GM12878 (cell line): Measurements from ENCODE around the gene CRAT. TPM values are rescaled to one million over a fixed set of nuclear protein-coding genes. Genes with fewer than 3 reads are reported as not detected.

Source experiments
- ATAC-seq: fragments of 200-7000 bp; cut with Tn5 transposase; 3 replicates; pipeline ENCODE4 v1.9.1; 2020; ENCODE audit warnings: mild to moderate bottlenecking, moderate library complexity
- BruUV-seq: library from RNA; stranded (reverse); fragments of 400-500 nt; replicated peaks from 2 replicates; lab custom pipeline; 2021; lab: Mats Ljungman, UMichigan
- CTCF ChIA-PET: fragments of 300-600 bp; sonication (Branson Sonifier 250); formaldehyde crosslinking; extraction: SDS; loops from one replicate; lab custom pipeline; 2021; ENCODE audit warnings: inconsistent platforms; lab: Yijun Ruan, JAX
- POLR2A ChIA-PET: fragments of 350-600 bp; formaldehyde crosslinking; extraction: SDS; loops from one replicate; lab custom pipeline; 2021; ENCODE audit warnings: inconsistent platforms; lab: Charles Lee
- RAD21 ChIA-PET: fragments of 300-600 bp; sonication (Branson Sonifier 250); formaldehyde crosslinking; loops from one replicate; lab custom pipeline; 2023; ENCODE audit warnings: antibody characterized with exemption; ENCODE audit not compliant: unreplicated experiment; lab: Charles Lee
- SMC1A ChIA-PET: fragments of 300-600 bp; sonication (Branson Sonifier 250); formaldehyde crosslinking; loops from one replicate; lab custom pipeline; 2023; ENCODE audit not compliant: unreplicated experiment, uncharacterized antibody; lab: Charles Lee
- DNase-seq: peaks from one replicate; pipeline ENCODE4 v3.0.0-alpha.2; 2011; ENCODE audit warnings: low read depth, low spot score
- FAIRE-seq: peaks from 3 replicates; lab custom pipeline; 2011; peaks lifted over from hg19 to GRCh38; lab: Jason Lieb, UNC
- H2AFZ ChIP-seq: 2 replicates; pipeline ENCODE4 v1.6.0; 2011; ENCODE audit warnings: low read depth, low read length, control low read depth; ENCODE audit not compliant: control insufficient read depth
- H3K27ac ChIP-seq: 2 replicates; pipeline ENCODE4 v1.5.1; 2011; ENCODE audit warnings: control low read depth; ENCODE audit not compliant: control insufficient read depth, insufficient read depth
- H3K27me3 ChIP-seq, 2 experiments: replicated peaks in 1 of 2; 2 replicates each; pipeline versions ENCODE4 v1.6.0 to v1.6.1; 2011; ENCODE audit warnings: low read length in 1 of 2; ENCODE audit not compliant: control insufficient read depth in 2 of 2, insufficient read depth in 2 of 2
- H3K36me3 ChIP-seq, 2 experiments: 2 replicates each; pipeline ENCODE4 v1.5.1; 2011; ENCODE audit warnings: low read length in 1 of 2; ENCODE audit not compliant: control insufficient read depth in 2 of 2, insufficient read depth in 2 of 2
- H3K4me1 ChIP-seq: 2 replicates; pipeline ENCODE4 v1.6.1; 2011; ENCODE audit warnings: mild to moderate bottlenecking, low read length, moderate library complexity, mixed read lengths; ENCODE audit not compliant: control insufficient read depth, insufficient read depth
- H3K4me2 ChIP-seq: 2 replicates; pipeline ENCODE4 v1.6.0; 2011; ENCODE audit warnings: control low read depth; ENCODE audit not compliant: control insufficient read depth, insufficient read depth
- H3K4me3 ChIP-seq: fragments of 200-600 bp; sonication (generic); 2 replicates; pipeline ENCODE4 v1.5.1; 2016
- H3K79me2 ChIP-seq: 2 replicates; pipeline ENCODE4 v1.6.0; 2011; ENCODE audit warnings: low read length; ENCODE audit not compliant: control insufficient read depth, insufficient read depth
- H3K9ac ChIP-seq: 2 replicates; pipeline ENCODE4 v1.8.0; 2011; ENCODE audit warnings: low read length, control low read depth, mixed read lengths; ENCODE audit not compliant: control insufficient read depth, insufficient read depth
- H3K9me3 ChIP-seq: replicated peaks from 3 replicates; pipeline ENCODE4 v1.5.1; 2011; ENCODE audit warnings: mild to moderate bottlenecking, low read length; ENCODE audit not compliant: control insufficient read depth, insufficient read depth
- H4K20me1 ChIP-seq: 2 replicates; pipeline ENCODE4 v1.6.0; 2011; ENCODE audit not compliant: control insufficient read depth, insufficient read depth
- BCLAF1 ChIP-seq: fragments of 450-650 bp; IDR thresholded peaks from 2 replicates; pipeline ENCODE4 v1.6.1; 2017; ENCODE audit warnings: antibody characterized with exemption, mild to moderate bottlenecking, moderate library complexity
- CBX5 ChIP-seq: sonication (generic); IDR thresholded peaks from 2 replicates; pipeline ENCODE4 v1.6.1; 2016; ENCODE audit warnings: low read depth, moderate library complexity, mild to moderate bottlenecking, inconsistent platforms
- CEBPB ChIP-seq, 2 experiments: fragments of 150-350 bp in 1 of 2; IDR thresholded peaks; 2 replicates each; pipeline ENCODE4 v1.6.1; 2012 to 2014; ENCODE audit warnings: low read depth in 2 of 2, low read length in 2 of 2, borderline replicate concordance in 1 of 2, inconsistent platforms in 1 of 2
- DPF2 ChIP-seq: fragments of 450-650 bp; IDR thresholded peaks from 2 replicates; pipeline ENCODE4 v1.6.1; 2017; ENCODE audit warnings: mild to moderate bottlenecking
- HCFC1 ChIP-seq: fragments of 150-350 bp; IDR thresholded peaks from 2 replicates; pipeline ENCODE4 v1.6.1; 2014; ENCODE audit warnings: low read length
- IKZF2 ChIP-seq, 2 experiments: fragments of 450-650 bp; IDR thresholded peaks; 2 replicates each; pipeline ENCODE4 v1.6.1; 2017; ENCODE audit warnings: mild to moderate bottlenecking in 2 of 2, moderate library complexity in 2 of 2
- IRF4 ChIP-seq: IDR thresholded peaks from 2 replicates; pipeline ENCODE4 v1.6.1; 2011; ENCODE audit warnings: low read depth, low read length
- KLF5 ChIP-seq: fragments of 450-650 bp; IDR thresholded peaks from 2 replicates; pipeline ENCODE4 v1.6.1; 2014; ENCODE audit warnings: mild to moderate bottlenecking; ENCODE audit not compliant: partially characterized antibody
- MYC ChIP-seq: IDR thresholded peaks from 2 replicates; pipeline ENCODE4 v1.6.1; 2011; ENCODE audit warnings: mild to moderate bottlenecking, low read length, moderate library complexity, inconsistent platforms; ENCODE audit not compliant: insufficient read depth, insufficient replicate concordance, insufficient read length, severe bottlenecking
- NR2C1 ChIP-seq: fragments of 450-650 bp; IDR thresholded peaks from 2 replicates; pipeline ENCODE4 v1.6.1; 2017; ENCODE audit warnings: antibody characterized with exemption, mild to moderate bottlenecking, moderate library complexity
- POLR2AphosphoS5 ChIP-seq: IDR thresholded peaks from 2 replicates; pipeline ENCODE4 v1.6.1; 2011; ENCODE audit warnings: mild to moderate bottlenecking, low read length, inconsistent platforms
- RUNX3 ChIP-seq: IDR thresholded peaks from 2 replicates; pipeline ENCODE4 v1.6.1; 2012; ENCODE audit warnings: low read length, inconsistent platforms
- SMAD1 ChIP-seq: fragments of 450-650 bp; IDR thresholded peaks from 2 replicates; pipeline ENCODE4 v1.6.1; 2018; ENCODE audit warnings: mild to moderate bottlenecking, low read depth; ENCODE audit not compliant: partially characterized antibody
- SP1 ChIP-seq: IDR thresholded peaks from one replicate; pipeline ENCODE4 v1.6.1; 2011; ENCODE audit warnings: low read depth, low read length
- SREBF2 ChIP-seq: IDR thresholded peaks from 2 replicates; pipeline ENCODE4 v1.6.1; 2012; ENCODE audit warnings: mild to moderate bottlenecking, low read length
- ZBED1 ChIP-seq: IDR thresholded peaks from 2 replicates; pipeline ENCODE4 v1.6.1; 2016; ENCODE audit warnings: borderline replicate concordance
- ZNF622 ChIP-seq: fragments of 450-650 bp; IDR thresholded peaks from 2 replicates; pipeline ENCODE4 v1.6.1; 2017; ENCODE audit warnings: mild to moderate bottlenecking, inconsistent platforms
- ZSCAN29 ChIP-seq: fragments of 450-650 bp; IDR thresholded peaks from 2 replicates; pipeline ENCODE4 v1.6.1; 2017; ENCODE audit warnings: mild to moderate bottlenecking, moderate library complexity
- WGBS: methylation state at CpG from one replicate; pipeline ENCODE4 v1.1.6; 2016; ENCODE audit warnings: low lambda C conversion rate; ENCODE audit not compliant: insufficient replicate concordance, insufficient coverage; ENCODE audit errors: missing lambda C conversion rate; 5-methylcytosine and 5-hydroxymethylcytosine counted together
- in situ Hi-C: fragments of 300-500 bp; cut with MboI; formaldehyde crosslinking; loops from 9 replicates; pipeline ENCODE4 v1.14.3; 2018; ENCODE audit warnings: mixed read lengths
- intact Hi-C: fragments of 100-400 bp; cut with micrococcal nuclease; formaldehyde crosslinking; loops from one replicate; pipeline ENCODE4 v1.14.2; 2022; ENCODE audit not compliant: unreplicated experiment
- polyA plus RNA-seq, 11 experiments: library from polyadenylated mRNA; depleted of rRNA in 4 of 11; unstranded in 6 of 11; stranded (reverse) in 5 of 11; fragments of >200 nt; fragmentation: Nextera tagmentation in 4 of 11; fragmentation: Illumina TruSeq in 1 of 11; extraction: Ambion mirVana in 4 of 11; extraction: Trizol in 1 of 11; gene quantifications; 1 replicate in 1 of 11; 2 replicates in 10 of 11; pipeline versions ENCODE4 v1.2.1 to v1.2.3, GENCODE V29; 2011 to 2016; ENCODE audit warnings: inconsistent platforms in 2 of 11, missing spikeins in 2 of 11, low read depth in 1 of 11
- total RNA-seq, 4 experiments: library from RNA; depleted of rRNA in 3 of 4; stranded (reverse); fragments of >200 nt in 3 of 4; fragmentation: Illumina TruSeq in 1 of 4; extraction: Trizol in 1 of 4; gene quantifications; 2 replicates each; pipeline versions ENCODE4 v1.2.1 to v1.2.3, GENCODE V29; 2013 to 2021

Gene CRAT
- total and polyA plus RNA-seq, 10 of the 15 experiments (the other 5 are each of a cell fraction or from before 2014, with no cell fraction given), result 0.10 to 3.4 (median 1.8) TPM

- no peak for TF ChIP-seq SP1
Observed at GRCh38 chr9:129071526-129072126, 39.0 kb downstream of the CRAT start (continued).

GRCh38 chr9:129070696-129071525, 39.7 kb downstream of the CRAT start:
- Histone ChIP-seq H4K20me1 (no peaks in the 10 kb centered on the region), H3K27me3 (no peaks in the 10 kb centered on the region), H3K4me2 (no peak overlapping the region), H3K27ac (no peak overlapping the region), H3K4me1 (peaks cover 12% of the 10 kb centered on the region), H3K36me3 (no peaks in the 10 kb centered on the region; a peak in 2 of 4 replicates), H3K9me3 (no peaks in the 10 kb centered on the region), H3K79me2 (no peaks in the 10 kb centered on the region), H3K9ac (no peak overlapping the region)
- no peak for DNase-seq
- in situ Hi-C loops, result no loop called here
- ChIA-PET CTCF (no interaction called here), SMC1A (no interaction called here), RAD21 (no interaction called here), POLR2A (no interaction called here)
- no peak for ATAC-seq
- WGBS, result 91% methylated on average over 20 of the region's 21 CpGs
- TF ChIP-seq KLF5, result no peak
- no peak for TF ChIP-seq IKZF2 (IDR thresholded peaks at IDR 0.05)
- no peak for TF ChIP-seq NR2C1
- TF ChIP-seq SREBF2, result no peak
- TF ChIP-seq DPF2, result no peak
- no peak for TF ChIP-seq RUNX3
- no peak for TF ChIP-seq MYC
- TF ChIP-seq CBX5, result no peak
- no peak for TF ChIP-seq ZSCAN29
- no peak for TF ChIP-seq ZBED1
- no peak for TF ChIP-seq BCLAF1
- no peak for TF ChIP-seq CEBPB (IDR thresholded peaks at IDR 0.05; ENCODE audit: borderline replicate concordance in 1 of 2, low read depth in 2 of 2, low read length in 2 of 2)
- TF ChIP-seq SMAD1, result no peak
- no peak for TF ChIP-seq IRF4
- no peak for TF ChIP-seq HCFC1
- no peak for TF ChIP-seq POLR2AphosphoS5
- no peak for TF ChIP-seq ZNF622
- TF ChIP-seq, all 136 proteins: peak for 0
- intact Hi-C loops, result no loop called here
- Histone ChIP-seq H2AFZ (no peak overlapping the region), H3K4me3 (no peak overlapping the region)
- FAIRE-seq, result no peak
- no TSS peak for BruUV-seq
